BJ (cell line): ENCODE measurements around the gene GPC6. TPM values are rescaled to one million over a fixed set of nuclear protein-coding genes. Genes with fewer than 3 reads are reported as not detected.

Source experiments
- CTCF ChIA-PET: fragments of 350-600 bp; formaldehyde crosslinking; extraction: SDS; loops from one replicate; lab custom pipeline; 2021; ENCODE audit warnings: antibody characterized with exemption, inconsistent platforms; lab: Yijun Ruan, JAX
- POLR2A ChIA-PET: fragments of 300-600 bp; sonication (Branson Sonifier 250); formaldehyde crosslinking; extraction: SDS; loops from one replicate; lab custom pipeline; 2021; ENCODE audit warnings: antibody characterized with exemption; lab: Charles Lee
- DNase-seq: peaks from one replicate; pipeline ENCODE4 v3.0.0-alpha.2; 2011; ENCODE audit warnings: low read depth
- H3K27me3 ChIP-seq: 2 replicates; pipeline ENCODE4 v1.6.0; 2011; ENCODE audit warnings: low read length; ENCODE audit not compliant: control insufficient read depth, insufficient read depth
- H3K36me3 ChIP-seq: 2 replicates; pipeline ENCODE4 v1.5.1; 2011; ENCODE audit warnings: low read length; ENCODE audit not compliant: control insufficient read depth, insufficient read depth
- H3K4me3 ChIP-seq: 2 replicates; pipeline ENCODE4 v1.5.1; 2011; ENCODE audit warnings: low read depth, mild to moderate bottlenecking, control low read depth, low read length
- polyA plus RNA-seq: library from polyadenylated mRNA; depleted of rRNA; stranded (reverse); fragments of >200 nt; gene quantifications from 2 replicates; pipeline ENCODE4 v1.2.3, GENCODE V29; 2011
- TF ChIP-seq, protein P1 (sequence below): IDR thresholded peaks from 2 replicates; pipeline ENCODE4 v1.5.1; 2011; ENCODE audit warnings: low read depth, mild to moderate bottlenecking, control low read depth, inconsistent platforms, low read length, moderate library complexity; ENCODE audit not compliant: insufficient read depth

GPC6 gene
- polyA plus RNA-seq, 1 experiment = 23.0 TPM

DNA sequence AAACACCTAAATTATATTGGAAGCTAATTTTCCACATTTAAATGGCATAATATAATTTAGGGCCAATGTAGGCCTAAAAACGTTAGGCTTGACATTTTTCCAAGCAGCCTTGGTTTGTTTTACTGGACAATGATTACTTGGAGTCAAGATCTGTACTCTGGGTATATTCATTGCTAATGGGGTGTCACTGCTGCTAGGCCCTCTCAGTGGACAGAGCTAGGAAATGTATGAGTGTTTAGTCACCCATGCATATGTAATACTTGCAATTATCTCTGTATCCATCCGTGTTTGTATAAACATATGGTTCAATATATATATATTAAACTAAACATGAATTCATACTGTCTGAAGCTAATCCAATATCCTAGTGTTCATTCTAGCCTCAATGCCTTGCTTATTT, 654.8 kb downstream of the GPC6 start:
- Histone ChIP-seq H3K27me3 (no peaks in the 10 kb centered on the region), H3K36me3 (no peaks in the 10 kb centered on the region), H3K4me3 (no peak overlapping the region)
- TF ChIP-seq, protein P1, sequence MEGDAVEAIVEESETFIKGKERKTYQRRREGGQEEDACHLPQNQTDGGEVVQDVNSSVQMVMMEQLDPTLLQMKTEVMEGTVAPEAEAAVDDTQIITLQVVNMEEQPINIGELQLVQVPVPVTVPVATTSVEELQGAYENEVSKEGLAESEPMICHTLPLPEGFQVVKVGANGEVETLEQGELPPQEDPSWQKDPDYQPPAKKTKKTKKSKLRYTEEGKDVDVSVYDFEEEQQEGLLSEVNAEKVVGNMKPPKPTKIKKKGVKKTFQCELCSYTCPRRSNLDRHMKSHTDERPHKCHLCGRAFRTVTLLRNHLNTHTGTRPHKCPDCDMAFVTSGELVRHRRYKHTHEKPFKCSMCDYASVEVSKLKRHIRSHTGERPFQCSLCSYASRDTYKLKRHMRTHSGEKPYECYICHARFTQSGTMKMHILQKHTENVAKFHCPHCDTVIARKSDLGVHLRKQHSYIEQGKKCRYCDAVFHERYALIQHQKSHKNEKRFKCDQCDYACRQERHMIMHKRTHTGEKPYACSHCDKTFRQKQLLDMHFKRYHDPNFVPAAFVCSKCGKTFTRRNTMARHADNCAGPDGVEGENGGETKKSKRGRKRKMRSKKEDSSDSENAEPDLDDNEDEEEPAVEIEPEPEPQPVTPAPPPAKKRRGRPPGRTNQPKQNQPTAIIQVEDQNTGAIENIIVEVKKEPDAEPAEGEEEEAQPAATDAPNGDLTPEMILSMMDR = no peak
- POLR2A ChIA-PET = no interaction called here
- DNase-seq = no peak
- CTCF ChIA-PET = interaction anchor here (0.6 kb wide), 1 partner anchor 9 kb away, joined by 3 read pairs; no protein-coding TSS in a partner anchor

DNA sequence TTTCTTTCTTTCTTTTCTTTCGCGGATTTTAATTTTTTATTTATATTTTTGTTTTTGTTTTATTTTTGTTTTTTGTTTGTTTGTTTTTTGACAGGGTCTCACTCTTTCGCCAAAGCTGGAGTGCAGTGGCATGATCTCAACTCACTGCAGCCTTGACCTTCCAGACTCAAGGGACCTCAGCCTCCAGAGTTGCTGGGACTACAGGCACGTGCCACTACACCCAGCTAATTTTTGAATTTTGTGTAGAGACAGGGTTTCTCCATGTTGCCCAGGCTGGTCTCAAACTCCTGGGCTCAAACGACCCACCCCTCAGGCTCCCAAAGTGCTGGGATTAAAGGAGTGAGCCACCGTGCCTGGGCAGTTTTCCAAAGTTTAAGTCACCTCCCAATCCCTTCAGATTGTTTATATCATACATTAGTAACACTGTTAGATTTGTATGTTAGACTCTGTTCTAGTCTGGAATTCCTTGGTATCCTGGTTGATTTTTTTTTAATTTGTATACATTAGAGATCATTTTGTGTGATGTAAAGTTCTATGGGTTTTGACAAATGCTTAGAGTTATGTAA, 655.6 kb downstream of the GPC6 start:
- Histone ChIP-seq H3K4me3 (no peak overlapping the region), H3K36me3 (no peaks in the 10 kb centered on the region), H3K27me3 (no peaks in the 10 kb centered on the region)
- DNase-seq = no peak
- TF ChIP-seq, protein P1 = no peak
- ChIA-PET CTCF (no interaction called here), POLR2A (no interaction called here)

DNA sequence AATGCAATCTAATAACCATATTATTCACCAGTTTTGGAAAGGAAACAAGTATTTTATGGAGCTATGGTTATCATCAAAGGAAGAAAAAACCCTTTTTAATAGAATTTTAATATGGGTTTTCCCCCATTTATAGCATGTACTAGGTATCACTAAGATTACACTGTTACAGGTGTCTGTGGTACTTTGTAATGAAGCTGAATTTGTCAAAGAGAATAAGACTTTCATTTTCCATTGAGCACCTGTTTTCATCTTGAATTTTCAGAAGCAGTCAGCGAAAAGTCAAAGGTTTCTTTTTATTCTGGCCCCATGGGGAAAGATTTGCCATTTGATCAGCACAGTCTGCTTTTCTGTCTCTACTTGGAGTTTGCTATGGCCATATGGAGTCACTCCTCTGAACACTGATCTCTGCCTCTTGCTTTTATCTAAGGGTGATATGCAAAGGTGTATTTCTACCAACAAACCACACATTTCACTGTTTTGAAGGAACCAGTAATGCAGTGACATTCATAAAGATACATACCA, 662.9 kb downstream of the GPC6 start:
- no peak for DNase-seq
- no peaks in the 10 kb centered on the region for H3K27me3 ChIP-seq
- TF ChIP-seq, protein P1 = no peak
- no peak overlapping the region for H3K4me3 ChIP-seq
- no peaks in the 10 kb centered on the region for H3K36me3 ChIP-seq
- ChIA-PET POLR2A (no interaction called here), CTCF (no interaction called here)

DNA sequence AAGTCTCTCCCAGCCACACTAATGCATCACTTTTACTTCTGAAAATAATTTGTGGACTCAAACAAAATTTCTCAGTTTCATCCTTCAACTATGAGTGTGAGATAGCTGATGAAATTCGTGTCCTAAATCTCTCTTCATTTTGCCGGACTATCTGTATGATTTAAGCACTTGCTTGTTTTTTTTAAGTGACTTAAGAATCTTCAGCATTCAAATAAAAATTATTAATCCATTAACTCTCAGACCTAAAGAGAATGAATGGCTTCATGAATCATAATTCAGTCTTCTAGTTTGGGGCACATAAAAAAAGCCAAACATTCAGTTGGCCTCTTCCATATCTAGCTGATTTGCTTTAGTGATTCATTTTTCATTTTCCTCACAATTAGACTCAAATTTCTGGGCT, 673.4 kb downstream of the GPC6 start:
- Histone ChIP-seq H3K36me3 (no peaks in the 10 kb centered on the region), H3K27me3 (no peaks in the 10 kb centered on the region), H3K4me3 (no peak overlapping the region)
- ChIA-PET CTCF (no interaction called here), POLR2A (no interaction called here)
- no peak for DNase-seq
- TF ChIP-seq, protein P1 = no peak

DNA sequence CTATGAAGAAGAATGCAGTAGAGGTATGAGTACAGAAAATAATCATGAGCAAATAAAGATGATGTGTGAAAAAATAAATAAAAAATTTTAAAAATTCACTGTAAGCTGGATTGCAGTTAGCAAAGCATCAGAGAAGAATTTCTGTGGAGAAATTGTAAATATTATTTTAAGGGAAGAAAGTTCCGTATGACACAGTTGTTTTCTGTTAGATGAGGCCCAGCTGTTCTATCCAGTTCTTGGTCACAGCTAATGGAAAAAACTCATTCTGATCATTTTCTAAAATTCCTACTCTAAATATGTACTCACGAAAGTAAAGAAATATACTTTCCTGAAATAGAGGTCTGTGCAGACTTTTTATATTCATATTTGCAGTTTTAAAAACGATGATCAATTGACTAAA, 674.1 kb downstream of the GPC6 start:
- Histone ChIP-seq H3K36me3 (no peaks in the 10 kb centered on the region), H3K27me3 (no peaks in the 10 kb centered on the region), H3K4me3 (no peak overlapping the region)
- TF ChIP-seq, protein P1 = no peak
- DNase-seq = no peak
- ChIA-PET POLR2A (no interaction called here), CTCF (no interaction called here)
